HUES64 (cell line): ENCODE results near the gene STOML1.
A peak's percentile ranks its signal among the peaks of the same experiment; 100 is the strongest.
"Not testable (repeated sequence)": the region's sequence is repeated elsewhere in the genome, so short reads cannot be mapped to it uniquely, and the experiment has no call there.

Experiments
- H3K27ac ChIP-seq: 2 replicates; pipeline ENCODE4 v1.7.0; 2013; ENCODE audit warnings: low read depth, low read length, inconsistent platforms
- H3K27me3 ChIP-seq: 2 replicates; pipeline ENCODE4 v1.6.1; 2013; ENCODE audit warnings: mild to moderate bottlenecking, low read length; ENCODE audit not compliant: insufficient read depth
- H3K36me3 ChIP-seq: 2 replicates; pipeline ENCODE4 v1.6.1; 2013; ENCODE audit warnings: mild to moderate bottlenecking, low read length; ENCODE audit not compliant: insufficient read depth
- H3K4me1 ChIP-seq: 2 replicates; pipeline ENCODE4 v1.6.1; 2013; ENCODE audit warnings: mild to moderate bottlenecking, low read length, moderate library complexity; ENCODE audit not compliant: insufficient read depth
- H3K4me3 ChIP-seq: 2 replicates; pipeline ENCODE4 v1.5.1; 2013; ENCODE audit warnings: mild to moderate bottlenecking, low read length, moderate library complexity
- H3K9ac ChIP-seq: 2 replicates; pipeline ENCODE4 v1.6.1; 2013; ENCODE audit warnings: mild to moderate bottlenecking, low read depth, low read length
- H3K9me3 ChIP-seq: 2 replicates; pipeline ENCODE4 v1.6.1; 2013; ENCODE audit warnings: low read depth, low read length; ENCODE audit not compliant: insufficient read depth
- WGBS: fragments of 150-250, 120-280 bp; methylation state at CpG from one replicate; pipeline ENCODE4 v1.1.7; 2013; ENCODE audit warnings: missing lambda C conversion rate; 5-methylcytosine and 5-hydroxymethylcytosine counted together

Gene STOML1

GRCh38 chr15:73969151-73969759 lies 22.8 kb downstream of the STOML1 start:
- no peaks in the 10 kb centered on the region; the same call in 1 of the 2 replicates for H3K27me3 ChIP-seq
- H3K36me3 ChIP-seq, result no peaks in the 10 kb centered on the region
- H3K9ac ChIP-seq, result no peak overlapping the region
- no peak overlapping the region for H3K27ac ChIP-seq
- H3K4me1 ChIP-seq, result peaks cover 27% of the 10 kb centered on the region
- H3K4me3 ChIP-seq, result no peak overlapping the region
- H3K9me3 ChIP-seq, result no peaks in the 10 kb centered on the region
- 85% methylated on average over 6 of the region's 6 CpGs for WGBS

GRCh38 chr15:73968461-73968860 lies 23.6 kb downstream of the STOML1 start:
- Histone ChIP-seq H3K27me3 (no peaks in the 10 kb centered on the region; the same call in 1 of the 2 replicates), H3K36me3 (no peaks in the 10 kb centered on the region), H3K4me1 (peaks cover 27% of the 10 kb centered on the region), H3K9me3 (no peaks in the 10 kb centered on the region), H3K4me3 (no peak overlapping the region), H3K9ac (no peak overlapping the region), H3K27ac (no peak overlapping the region)
- 97% methylated on average over 3 of the region's 3 CpGs for WGBS

DNA sequence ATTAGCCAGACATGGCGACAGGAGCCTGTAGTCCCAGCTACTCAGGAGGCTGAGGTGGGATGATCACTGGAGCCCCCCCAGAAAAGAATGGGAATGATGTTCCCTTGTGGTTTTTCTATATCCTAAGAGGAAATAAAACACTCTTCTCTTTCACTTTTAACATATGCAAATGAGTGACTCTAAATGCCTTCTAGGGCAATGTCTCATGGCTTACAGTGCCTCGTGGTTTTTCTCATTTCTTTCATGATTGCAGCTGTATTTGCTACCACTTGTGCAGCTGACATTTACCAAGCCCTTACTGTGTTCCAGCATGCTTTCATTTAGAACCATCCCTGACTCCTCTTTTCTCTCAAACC lies 26.4 kb downstream of the STOML1 start:
- Histone ChIP-seq H3K36me3 (no peaks in the 10 kb centered on the region), H3K27ac (no peak overlapping the region), H3K27me3 (no peaks in the 10 kb centered on the region), H3K9me3 (no peaks in the 10 kb centered on the region), H3K9ac (no peak overlapping the region), H3K4me1 (peaks cover 27% of the 10 kb centered on the region), H3K4me3 (no peak overlapping the region)
- 52% methylated on average over 1 of the region's 2 CpGs for WGBS

- Histone ChIP-seq H3K27ac (peak overlapping the region; percentile 34; the same call in 1 of the 2 replicates), H3K4me1 (peaks cover 27% of the 10 kb centered on the region), H3K4me3 (peak overlapping the region; percentile 18), H3K36me3 (no peaks in the 10 kb centered on the region), H3K9ac (peak overlapping the region; percentile 16; the same call in 1 of the 2 replicates), H3K9me3 (no peaks in the 10 kb centered on the region), H3K27me3 (no peaks in the 10 kb centered on the region)
- 22% methylated on average over 13 of the region's 13 CpGs for WGBS
Observed at GRCh38 chr15:73965094-73965757, 26.9 kb downstream of the STOML1 start.

DNA sequence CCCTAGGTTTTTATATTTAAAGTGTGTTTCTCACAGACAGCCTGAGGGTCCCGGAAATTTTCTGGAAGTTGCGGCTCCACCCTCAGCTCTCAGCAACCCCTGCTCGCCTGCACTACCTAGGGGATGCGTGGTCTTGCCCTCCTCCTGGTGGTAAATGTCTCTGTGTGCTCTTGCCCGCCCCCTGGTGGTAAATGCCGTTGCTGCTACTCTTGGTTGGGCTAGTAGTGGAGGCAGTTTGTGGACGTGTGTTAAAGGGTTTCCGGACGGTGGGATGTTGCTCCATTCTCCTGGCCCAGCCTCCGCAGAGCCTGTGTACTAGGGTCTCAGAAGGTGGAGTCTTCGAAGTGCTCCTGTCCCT lies 27.4 kb downstream of the STOML1 start:
- H3K27me3 ChIP-seq, result no peaks in the 10 kb centered on the region
- no peaks in the 10 kb centered on the region for H3K36me3 ChIP-seq
- H3K9me3 ChIP-seq, result no peaks in the 10 kb centered on the region
- H3K9ac ChIP-seq, result peak overlapping the region; percentile 16; the same call in 1 of the 2 replicates
- H3K4me3 ChIP-seq, result peak overlapping the region; percentile 18
- peaks cover 27% of the 10 kb centered on the region for H3K4me1 ChIP-seq
- WGBS, result 19% methylated on average over 11 of the region's 11 CpGs
- H3K27ac ChIP-seq, result peak overlapping the region; percentile 34; the same call in 1 of the 2 replicates

DNA sequence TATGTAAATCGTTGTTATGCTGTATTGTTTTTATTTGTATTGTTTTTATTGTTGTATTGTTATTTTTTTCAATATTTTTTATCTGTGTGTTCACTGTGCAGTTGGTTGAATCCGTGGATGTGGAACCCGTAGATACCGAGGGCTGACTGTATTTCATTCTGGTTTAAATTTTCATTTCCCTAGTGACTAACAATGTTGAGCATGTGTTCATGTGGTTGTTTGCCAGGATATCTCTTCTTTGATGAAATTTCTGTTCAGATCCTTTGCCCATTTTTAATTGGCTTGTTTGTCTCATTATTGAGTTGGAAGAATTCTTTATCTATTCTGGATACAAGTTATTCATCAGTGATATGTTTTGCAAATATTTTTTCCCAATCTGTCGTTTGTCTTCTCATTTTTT lies 29.7 kb downstream of the STOML1 start:
- H3K9me3 ChIP-seq, result no peaks in the 10 kb centered on the region
- no peak overlapping the region for H3K9ac ChIP-seq
- WGBS, result 84% methylated on average over 4 of the region's 5 CpGs
- H3K4me1 ChIP-seq, result peaks cover 18% of the 10 kb centered on the region
- H3K27ac ChIP-seq, result no peak overlapping the region
- no peaks in the 10 kb centered on the region for H3K27me3 ChIP-seq
- no peaks in the 10 kb centered on the region for H3K36me3 ChIP-seq
- no peak overlapping the region for H3K4me3 ChIP-seq

GRCh38 chr15:73960472-73961070 lies 31.5 kb downstream of the STOML1 start:
- H3K9me3 ChIP-seq, H3K27me3 ChIP-seq, H3K4me3 ChIP-seq, H3K27ac ChIP-seq, H3K4me1 ChIP-seq, H3K36me3 ChIP-seq, H3K9ac ChIP-seq: not testable (repeated sequence)
- 95% methylated on average over 7 of the region's 7 CpGs for WGBS

GRCh38 chr15:73959801-73960200 lies 32.3 kb downstream of the STOML1 start:
- H3K9me3 ChIP-seq, result no peaks in the 10 kb centered on the region
- H3K4me1 ChIP-seq, result no peaks in the 10 kb centered on the region
- no peaks in the 10 kb centered on the region for H3K36me3 ChIP-seq
- 85% methylated on average over 6 of the region's 6 CpGs for WGBS
- no peak overlapping the region for H3K27ac ChIP-seq
- H3K27me3 ChIP-seq, result no peaks in the 10 kb centered on the region
- H3K9ac ChIP-seq, result no peak overlapping the region
- H3K4me3 ChIP-seq, result no peak overlapping the region

GRCh38 chr15:73959012-73959581 lies 33.0 kb downstream of the STOML1 start:
- Histone ChIP-seq H3K9ac (no peak overlapping the region), H3K27ac (no peak overlapping the region), H3K27me3 (no peaks in the 10 kb centered on the region), H3K36me3 (no peaks in the 10 kb centered on the region), H3K4me3 (no peak overlapping the region), H3K9me3 (no peaks in the 10 kb centered on the region), H3K4me1 (no peaks in the 10 kb centered on the region)
- 90% methylated on average over 8 of the region's 8 CpGs for WGBS

DNA sequence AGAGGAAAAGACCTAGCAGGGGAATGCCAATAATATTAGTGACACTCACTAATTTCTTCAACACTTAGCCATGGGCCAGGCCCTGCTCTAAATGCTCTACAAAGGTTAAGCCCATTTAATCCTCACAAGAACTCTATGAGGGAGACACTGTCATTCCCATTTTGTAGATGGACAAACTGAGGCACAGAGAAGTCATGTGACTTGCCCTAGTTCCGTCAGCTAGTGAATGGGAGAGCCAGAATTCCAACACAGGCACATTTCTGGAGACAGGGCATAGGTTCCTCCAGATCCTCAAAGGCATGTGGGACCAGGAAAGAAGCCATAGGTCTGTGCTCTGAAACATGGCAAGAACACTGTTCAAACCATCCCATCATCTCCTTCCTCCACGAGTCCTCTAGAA lies 34.3 kb downstream of the STOML1 start:
- Histone ChIP-seq H3K4me3 (no peak overlapping the region), H3K27me3 (no peaks in the 10 kb centered on the region), H3K9ac (no peak overlapping the region), H3K27ac (no peak overlapping the region), H3K9me3 (no peaks in the 10 kb centered on the region), H3K4me1 (no peaks in the 10 kb centered on the region), H3K36me3 (no peaks in the 10 kb centered on the region)
- WGBS, result 95% methylated on average over 2 of the region's 2 CpGs

DNA sequence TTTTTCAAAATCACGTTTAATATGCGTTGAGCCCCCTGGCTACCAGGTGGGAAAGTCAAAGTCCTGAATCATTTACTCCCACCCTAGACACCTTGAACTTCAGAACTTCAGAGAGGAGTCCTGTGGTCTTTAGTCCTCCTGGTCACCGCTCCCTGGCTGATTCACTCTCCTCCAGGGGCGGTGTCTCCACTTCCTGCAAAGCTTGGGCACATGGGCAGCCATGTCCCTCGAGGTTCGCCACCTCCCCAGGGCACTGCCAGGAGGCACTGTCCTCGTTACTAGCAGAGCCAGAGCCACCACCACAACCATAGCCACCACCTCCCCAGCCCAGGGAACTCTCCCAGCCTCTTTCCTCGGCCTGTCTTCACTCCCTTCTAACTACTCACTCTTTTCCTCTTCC lies 34.8 kb downstream of the STOML1 start:
- H3K4me1 ChIP-seq, result no peaks in the 10 kb centered on the region
- H3K27me3 ChIP-seq, result no peaks in the 10 kb centered on the region
- H3K27ac ChIP-seq, result no peak overlapping the region
- no peak overlapping the region for H3K9ac ChIP-seq
- WGBS, result 87% methylated on average over 8 of the region's 8 CpGs
- H3K9me3 ChIP-seq, result no peaks in the 10 kb centered on the region
- H3K36me3 ChIP-seq, result no peaks in the 10 kb centered on the region
- no peak overlapping the region for H3K4me3 ChIP-seq
